GM19035 (cell line): Measurements from ENCODE around the gene RFFL.

ENCODE experiments used
- ATAC-seq: cut with Tn5 transposase; IDR thresholded peaks from one replicate; pipeline ENCODE4 v1.9.1; 2021; ENCODE audit not compliant: unreplicated experiment

RFFL gene

GRCh38 chr17:35081638-35082037 is 18.1 kb upstream of the RFFL start:
- ATAC-seq, result no peak

- no peak for ATAC-seq
Measured at GRCh38 chr17:35080536-35080935, 17.0 kb upstream of the RFFL start.

- ATAC-seq, result no peak
Measured at GRCh38 chr17:35079547-35080423, 16.3 kb upstream of the RFFL start.

GRCh38 chr17:35076874-35077273 is 13.4 kb upstream of the RFFL start:
- ATAC-seq, result no peak

- no peak for ATAC-seq
Measured at GRCh38 chr17:35074711-35075707, 11.5 kb upstream of the RFFL start.

GRCh38 chr17:35073991-35074627 is 10.6 kb upstream of the RFFL start:
- no peak for ATAC-seq

GRCh38 chr17:35073183-35073790 is 9.8 kb upstream of the RFFL start:
- no peak for ATAC-seq

GRCh38 chr17:35069311-35069710 is 5.8 kb upstream of the RFFL start:
- no peak for ATAC-seq

- no peak for ATAC-seq
Measured at GRCh38 chr17:35068249-35068648, 4.7 kb upstream of the RFFL start.

GRCh38 chr17:35065880-35066279 is 2.4 kb upstream of the RFFL start:
- ATAC-seq, result no peak

GRCh38 chr17:35064516-35065215 is 1.2 kb upstream of the RFFL start:
- ATAC-seq, result no peak

- no peak for ATAC-seq
Measured at GRCh38 chr17:35062308-35062707, 1.2 kb downstream of the RFFL start.

- no peak for ATAC-seq
Measured at GRCh38 chr17:35057332-35057915, 6.1 kb downstream of the RFFL start.

GRCh38 chr17:35056013-35056412 is 7.5 kb downstream of the RFFL start:
- no peak for ATAC-seq

- ATAC-seq, result no peak
Measured at GRCh38 chr17:35053204-35053603, 10.3 kb downstream of the RFFL start.

- ATAC-seq, result no peak
Measured at GRCh38 chr17:35052780-35053179, 10.7 kb downstream of the RFFL start.

GRCh38 chr17:35052241-35052610 is 11.3 kb downstream of the RFFL start:
- no peak for ATAC-seq

GRCh38 chr17:35051579-35052240 is 11.8 kb downstream of the RFFL start:
- ATAC-seq, result peak; percentile 37

- ATAC-seq, result peak; percentile 52
Measured at GRCh38 chr17:35051183-35051578, 12.3 kb downstream of the RFFL start.
